SK-N-SH (cell line): ENCODE results near the gene NR2F1-AS1. TPM values are rescaled to one million over a fixed set of nuclear protein-coding genes. Genes with fewer than 3 reads are reported as not detected.
A peak's percentile ranks its signal among the peaks of the same experiment; 100 is the strongest.

Experiments
- CTCF ChIA-PET: fragments of 300-600, 350-600 bp; formaldehyde crosslinking; extraction: SDS; loops from one replicate; lab custom pipeline; 2021; lab: Yijun Ruan, JAX
- POLR2A ChIA-PET: fragments of 350-600 bp; sonication (Branson Sonifier 250); formaldehyde crosslinking; extraction: SDS; loops from one replicate; lab custom pipeline; 2020; ENCODE audit warnings: antibody characterized with exemption, inconsistent platforms; lab: Yijun Ruan, JAX
- DNase-seq: peaks from one replicate; pipeline ENCODE4 v3.0.0; 2012
- H2AFZ ChIP-seq: fragments of 200-600 bp; sonication (generic); 2 replicates; pipeline ENCODE4 v1.8.1; 2016; ENCODE audit warnings: antibody characterized with exemption, mild to moderate bottlenecking, low read depth
- H3F3A ChIP-seq: fragments of 200-600 bp; sonication (generic); replicated peaks from 2 replicates; pipeline ENCODE3; 2016; ENCODE audit warnings: antibody characterized with exemption, mild to moderate bottlenecking; ENCODE audit not compliant: insufficient read depth
- H3K27ac ChIP-seq, 2 experiments: fragments of 200-500 bp in 1 of 2; fragments of 200-600 bp in 1 of 2; sonication (Bioruptor generic) in 1 of 2; sonication (generic), shearing (Covaris generic) in 1 of 2; 2 replicates each; pipeline versions ENCODE4 v1.5.1 to v1.6.1; 2014 to 2016; ENCODE audit warnings: low read depth in 2 of 2, inconsistent platforms in 1 of 2, low read length in 1 of 2, mild to moderate bottlenecking in 1 of 2, mixed read lengths in 1 of 2
- H3K27me3 ChIP-seq: fragments of 200-600 bp; sonication (generic), shearing (Covaris generic); 2 replicates; pipeline ENCODE4 v1.6.1; 2016; ENCODE audit warnings: mixed run types; ENCODE audit not compliant: insufficient read depth
- H3K36me3 ChIP-seq, 2 experiments: fragments of 200-500 bp in 1 of 2; fragments of 200-600 bp in 1 of 2; sonication (Bioruptor generic) in 1 of 2; sonication (generic) in 1 of 2; replicated peaks in 1 of 2; 2 replicates each; pipeline versions ENCODE3 to v1.5.1; 2014 to 2016; ENCODE audit warnings: low read length in 1 of 2, mild to moderate bottlenecking in 1 of 2; ENCODE audit not compliant: insufficient read depth in 2 of 2, control insufficient read depth in 1 of 2
- H3K4me1 ChIP-seq, 2 experiments: fragments of 200-500 bp in 1 of 2; fragments of 200-600 bp in 1 of 2; sonication (Bioruptor generic) in 1 of 2; sonication (generic), shearing (Covaris generic) in 1 of 2; 2 replicates each; pipeline versions ENCODE4 v1.5.1 to v1.6.1; 2014 to 2016; ENCODE audit warnings: low read depth in 1 of 2, low read length in 1 of 2, mixed run types in 1 of 2; ENCODE audit not compliant: insufficient read depth in 2 of 2, control insufficient read depth in 1 of 2
- H3K4me2 ChIP-seq: fragments of 200-600 bp; sonication (generic), shearing (Covaris generic); 2 replicates; pipeline ENCODE4 v1.6.1; 2017; ENCODE audit warnings: mixed run types
- H3K4me3 ChIP-seq, 2 experiments: fragments of 200-500 bp in 1 of 2; fragments of 200-600 bp in 1 of 2; sonication (Bioruptor generic) in 1 of 2; sonication (generic), shearing (Covaris generic) in 1 of 2; 2 replicates each; pipeline versions ENCODE4 v1.5.1 to v1.8.1; 2014 to 2016; ENCODE audit warnings: low read depth in 2 of 2, inconsistent platforms in 1 of 2, low read length in 1 of 2, mild to moderate bottlenecking in 1 of 2, mixed read lengths in 1 of 2, moderate library complexity in 1 of 2
- H3K79me2 ChIP-seq: fragments of 200-600 bp; sonication (generic); 2 replicates; pipeline ENCODE4 v1.8.1; 2017; ENCODE audit warnings: mild to moderate bottlenecking; ENCODE audit not compliant: insufficient read depth
- H3K9ac ChIP-seq: fragments of 200-600 bp; sonication (generic); 2 replicates; pipeline ENCODE4 v1.6.1; 2017; ENCODE audit warnings: mixed run types
- H3K9me2 ChIP-seq: fragments of 200-600 bp; sonication (generic); 2 replicates; pipeline ENCODE4 v1.6.1; 2017; ENCODE audit warnings: mixed run types
- H3K9me3 ChIP-seq: fragments of 200-600 bp; sonication (generic); 2 replicates; pipeline ENCODE4 v1.6.1; 2017; ENCODE audit warnings: mixed run types, mild to moderate bottlenecking, moderate library complexity
- H4K20me1 ChIP-seq: fragments of 200-600 bp; sonication (generic); 2 replicates; pipeline ENCODE4 v1.6.1; 2017; ENCODE audit warnings: mild to moderate bottlenecking, mixed run types; ENCODE audit not compliant: insufficient read depth
- EP300 ChIP-seq, 2 experiments: IDR thresholded peaks; 2 replicates each; pipeline versions ENCODE4 v1.4.0 to v1.6.1; 2012; ENCODE audit warnings: borderline replicate concordance in 1 of 2, low read depth in 1 of 2, low read length in 1 of 2
- FOSL2 ChIP-seq: IDR thresholded peaks from 2 replicates; pipeline ENCODE4 v1.4.0; 2012; ENCODE audit warnings: low read depth, mild to moderate bottlenecking, moderate library complexity, borderline replicate concordance
- FOXJ3 ChIP-seq: sonication (generic); formaldehyde crosslinking; IDR thresholded peaks from 2 replicates; pipeline ENCODE4 v1.5.1; 2020; ENCODE audit warnings: mild to moderate bottlenecking, missing genetic modification reagents
- FOXM1 ChIP-seq: IDR thresholded peaks from 2 replicates; pipeline ENCODE4 v1.4.0; 2012; ENCODE audit warnings: low read depth, mild to moderate bottlenecking
- IRF3 ChIP-seq: fragments of 150-350 bp; IDR thresholded peaks from 2 replicates; pipeline ENCODE4 v1.6.1; 2016; ENCODE audit warnings: mild to moderate bottlenecking, low read depth, low read length
- JUND ChIP-seq: IDR thresholded peaks from 2 replicates; pipeline ENCODE4 v1.4.0; 2012
- MAX ChIP-seq: IDR thresholded peaks from 2 replicates; pipeline ENCODE4 v1.4.0; 2012; ENCODE audit warnings: low read depth
- MEF2A ChIP-seq: IDR thresholded peaks from 2 replicates; pipeline ENCODE4 v1.4.0; 2012; ENCODE audit warnings: low read depth, borderline replicate concordance
- NFIC ChIP-seq: IDR thresholded peaks from 2 replicates; pipeline ENCODE4 v1.4.0; 2012; ENCODE audit warnings: borderline replicate concordance
- NRF1 ChIP-seq: IDR thresholded peaks from 2 replicates; pipeline ENCODE4 v1.6.1; 2012; ENCODE audit warnings: low read depth, mild to moderate bottlenecking, low read length
- PBX3 ChIP-seq: IDR thresholded peaks from 2 replicates; pipeline ENCODE4; 2012
- RAD21 ChIP-seq: IDR thresholded peaks from 2 replicates; pipeline ENCODE4 v1.6.1; 2012; ENCODE audit warnings: mild to moderate bottlenecking, low read length
- REST ChIP-seq: IDR thresholded peaks from 2 replicates; pipeline ENCODE4 v1.6.1; 2012; ENCODE audit warnings: mild to moderate bottlenecking, low read depth, low read length, moderate library complexity
- RFX5 ChIP-seq: IDR thresholded peaks from 2 replicates; pipeline ENCODE4 v1.6.1; 2012; ENCODE audit warnings: mild to moderate bottlenecking, improper control_type of control experiment, low read length
- SIN3A ChIP-seq: IDR thresholded peaks from 2 replicates; pipeline ENCODE4 v1.6.1; 2012; ENCODE audit warnings: low read depth, mild to moderate bottlenecking, low read length, moderate library complexity, borderline replicate concordance
- TCF12 ChIP-seq: IDR thresholded peaks from 2 replicates; pipeline ENCODE4 v1.4.0; 2012
- USF2 ChIP-seq: fragments of 150-350 bp; IDR thresholded peaks from 2 replicates; pipeline ENCODE4 v1.6.1; 2017; ENCODE audit warnings: antibody characterized with exemption, low read length, low read depth, borderline replicate concordance
- ZBTB33 ChIP-seq: IDR thresholded peaks from 2 replicates; pipeline ENCODE4 v1.4.0; 2012; ENCODE audit warnings: low read depth, borderline replicate concordance
- WGBS: methylation state at CpG from one replicate; pipeline ENCODE4 v1.1.6; 2017; ENCODE audit warnings: low lambda C conversion rate; 5-methylcytosine and 5-hydroxymethylcytosine counted together
- polyA plus RNA-seq, 3 experiments: library from polyadenylated mRNA; depleted of rRNA; stranded (reverse); fragments of >200 nt; gene quantifications; 2 replicates each; pipeline ENCODE4 v1.2.3, GENCODE V29; 2012

The NR2F1-AS1 gene
- polyA plus RNA-seq, 1 of the 3 experiments (the other 2 are of a cell fraction) = 7.4 TPM

GRCh38 chr5:93430118-93430517 lies 150.9 kb downstream of the NR2F1-AS1 start:
- no peak overlapping the region for H3K4me3 ChIP-seq
- no peak overlapping the region for H3K4me2 ChIP-seq
- peaks cover 0 to 5% of the 10 kb centered on the region in 2 experiments for H3K36me3 ChIP-seq
- ChIA-PET CTCF (no interaction called here), POLR2A (no interaction called here)
- no peak overlapping the region for H3K9ac ChIP-seq
- no peak overlapping the region for H3K27ac ChIP-seq
- 97% methylated on average over 8 of the region's 8 CpGs for whole genome bisulfite sequencing
- no peaks in the 10 kb centered on the region for H4K20me1 ChIP-seq
- H2AFZ ChIP-seq = no peak overlapping the region
- TF ChIP-seq FOXM1 = no peak
- no peak for TF ChIP-seq NRF1
- TF ChIP-seq MEF2A = no peak
- TF ChIP-seq USF2 = no peak
- H3K79me2 ChIP-seq = no peaks in the 10 kb centered on the region
- no peaks in the 10 kb centered on the region for H3K27me3 ChIP-seq
- no peak for DNase-seq
- H3K9me2 ChIP-seq = no peaks in the 10 kb centered on the region
- H3F3A ChIP-seq = peaks cover 16% of the 10 kb centered on the region
- no peaks in the 10 kb centered on the region for H3K9me3 ChIP-seq
- H3K4me1 ChIP-seq = peaks cover 1 to 7% of the 10 kb centered on the region in 2 experiments; a peak in 2 of 4 replicates

GRCh38 chr5:93428868-93429267 lies 152.2 kb downstream of the NR2F1-AS1 start:
- peaks cover 16% of the 10 kb centered on the region for H3F3A ChIP-seq
- no peaks in the 10 kb centered on the region for H3K27me3 ChIP-seq
- no peaks in the 10 kb centered on the region for H4K20me1 ChIP-seq
- H3K4me3 ChIP-seq = no peak overlapping the region
- H3K36me3 ChIP-seq = peaks cover 0 to 5% of the 10 kb centered on the region in 2 experiments
- H3K9ac ChIP-seq = no peak overlapping the region
- H3K9me2 ChIP-seq = no peaks in the 10 kb centered on the region
- no peak for DNase-seq
- H3K4me2 ChIP-seq = peak overlapping the region; percentile 38; the same call in 1 of the 2 replicates
- 31% methylated on average over 1 of the region's 1 CpG for WGBS
- TF ChIP-seq FOXJ3 (CRISPR knock-in tag) = no peak
- TF ChIP-seq JUND = peak; percentile 57
- TF ChIP-seq FOSL2 = peak; percentile 52; the same call in 1 of the 2 replicates
- TF ChIP-seq MAX = no peak
- TF ChIP-seq EP300 (IDR thresholded peaks at IDR 0.05; ENCODE audit: borderline replicate concordance in 1 of 2, low read depth in 1 of 2, low read length in 1 of 2) = peak in 1 of 2 experiments; percentile 59; a peak in 1 of 4 replicates
- no peak for TF ChIP-seq IRF3
- TF ChIP-seq MEF2A = peak; percentile 29; the same call in 1 of the 2 replicates
- TF ChIP-seq NFIC = peak; percentile 63
- TF ChIP-seq PBX3 = peak; percentile 74
- TF ChIP-seq RFX5 = no peak
- TF ChIP-seq RAD21 = no peak
- TF ChIP-seq TCF12 = peak; percentile 73
- no peak for TF ChIP-seq SIN3A
- TF ChIP-seq REST = no peak
- TF ChIP-seq ZBTB33 = no peak
- TF ChIP-seq, all 33 proteins: peak for 7
- POLR2A ChIA-PET = no interaction called here
- Histone ChIP-seq H3K27ac (peak overlapping the region in 1 of 2 experiments; percentile 63; a peak in 2 of 4 replicates), H3K79me2 (no peaks in the 10 kb centered on the region), H3K4me1 (peaks cover 2 to 7% of the 10 kb centered on the region in 2 experiments; a peak in 2 of 4 replicates), H3K9me3 (no peaks in the 10 kb centered on the region), H2AFZ (no peak overlapping the region)
- CTCF ChIA-PET = no interaction called here
